Naive thymus-derived CD4-positive, alpha-beta T cell (primary cell): Measurements from ENCODE around the gene ICA1. TPM values are rescaled to one million over a fixed set of nuclear protein-coding genes. Genes with fewer than 3 reads are reported as not detected.
A peak's percentile ranks its signal among the peaks of the same experiment; 100 is the strongest.
"Not testable (repeated sequence)": the region's sequence is repeated elsewhere in the genome, so short reads cannot be mapped to it uniquely, and the experiment has no call there.

Experiments
- ATAC-seq: fragments of 150-1000 bp; cut with Tn5 transposase; 2 replicates; pipeline ENCODE4 v1.10.0; 2021; ENCODE audit warnings: mild to moderate bottlenecking, moderate library complexity
- CTCF ChIA-PET: fragments of 350-600 bp; sonication (Branson Sonifier 250); formaldehyde crosslinking; loops from one replicate; lab custom pipeline; 2021; ENCODE audit warnings: antibody characterized with exemption; lab: Charles Lee
- POLR2A ChIA-PET: fragments of 350-600 bp; sonication (Branson Sonifier 250); formaldehyde crosslinking; loops from one replicate; lab custom pipeline; 2021; ENCODE audit warnings: antibody characterized with exemption, inconsistent platforms; lab: Charles Lee
- DNase-seq, 9 donors: peaks; one replicate each; pipeline versions ENCODE4 v3.0.0 to v3.0.0-alpha.2; 2020 to 2022; ENCODE audit warnings: mixed read lengths in 1 of 9
- H3K27ac ChIP-seq: one replicate; pipeline ENCODE4 v1.7.0; 2013; ENCODE audit warnings: mild to moderate bottlenecking, low read depth, low read length, moderate library complexity
- H3K27me3 ChIP-seq, 2 donors: one replicate each; pipeline ENCODE4 v1.7.0; 2013; ENCODE audit warnings: low read length in 2 of 2, mild to moderate bottlenecking in 2 of 2, moderate library complexity in 2 of 2; ENCODE audit not compliant: control insufficient read depth in 2 of 2, insufficient read depth in 2 of 2
- H3K36me3 ChIP-seq, 3 experiments: 1 replicate in 2 of 3; 2 replicates in 1 of 3; pipeline ENCODE4 v1.7.0; 2013; ENCODE audit warnings: low read length in 3 of 3, mild to moderate bottlenecking in 3 of 3, moderate library complexity in 1 of 3; ENCODE audit not compliant: insufficient read depth in 3 of 3, control insufficient read depth in 2 of 3
- H3K4me1 ChIP-seq, 2 donors: one replicate each; pipeline ENCODE4 v1.7.0; 2013; ENCODE audit warnings: low read length in 2 of 2, mild to moderate bottlenecking in 2 of 2, moderate library complexity in 1 of 2; ENCODE audit not compliant: control insufficient read depth in 2 of 2, insufficient read depth in 2 of 2
- H3K4me3 ChIP-seq: 2 replicates; pipeline ENCODE4 v1.7.0; 2013; ENCODE audit warnings: mild to moderate bottlenecking, low read length
- H3K9me3 ChIP-seq, 3 experiments: 1 replicate in 2 of 3; 2 replicates in 1 of 3; pipeline ENCODE4 v1.7.0; 2013; ENCODE audit warnings: low read length in 3 of 3; ENCODE audit not compliant: control insufficient read depth in 2 of 3
- H3K27ac Mint-ChIP-seq, 9 donors: one replicate each; pipeline ENCODE4 v1.8.0; 2020 to 2022; ENCODE audit warnings: mixed read lengths in 9 of 9, mild to moderate bottlenecking in 8 of 9, moderate library complexity in 5 of 9, inconsistent platforms in 2 of 9
- H3K27me3 Mint-ChIP-seq, 5 donors: one replicate each; pipeline ENCODE4 v1.8.0; 2021 to 2022; ENCODE audit warnings: mixed read lengths in 5 of 5, mild to moderate bottlenecking in 1 of 5
- H3K36me3 Mint-ChIP-seq, 5 donors: one replicate each; pipeline ENCODE4 v1.8.0; 2020 to 2022; ENCODE audit warnings: mixed read lengths in 5 of 5, mild to moderate bottlenecking in 3 of 5, inconsistent platforms in 1 of 5
- H3K4me1 Mint-ChIP-seq, 7 donors: one replicate each; pipeline ENCODE4 v1.8.0; 2020 to 2022; ENCODE audit warnings: mixed read lengths in 7 of 7, mild to moderate bottlenecking in 3 of 7, inconsistent platforms in 1 of 7
- H3K4me3 Mint-ChIP-seq, 10 donors: one replicate each; pipeline ENCODE4 v1.8.0; 2020 to 2022; ENCODE audit warnings: mild to moderate bottlenecking in 10 of 10, mixed read lengths in 10 of 10, moderate library complexity in 6 of 10, inconsistent platforms in 2 of 10
- H3K9me3 Mint-ChIP-seq, 11 donors: one replicate each; pipeline ENCODE4 v1.8.0; 2020 to 2022; ENCODE audit warnings: mixed read lengths in 11 of 11, mild to moderate bottlenecking in 4 of 11, inconsistent platforms in 1 of 11, moderate library complexity in 1 of 11
- intact Hi-C, 2 donors: fragments of 100-400 bp; cut with micrococcal nuclease; formaldehyde crosslinking; loops; one replicate each; pipeline ENCODE4 v1.15.1; 2023
- polyA plus RNA-seq, 2 donors: library from polyadenylated mRNA; unstranded; fragments of 300-500 nt; fragmentation: Illumina TruSeq; gene quantifications; one replicate each; pipeline ENCODE4 v1.2.3, GENCODE V29; 2021
- total RNA-seq, 6 experiments: library from RNA in 5 of 6; stranded (reverse) in 5 of 6; gene quantifications; 1 replicate in 5 of 6; 2 replicates in 1 of 6; pipeline ENCODE4 v1.2.3 and lab custom pipeline; 2021 to 2026

Gene ICA1
- 1 to 10 TPM in 3 of 5 experiments, under 1 TPM in 1, not detected in 1; 0.92 to 5.8 (median 3.4) TPM for total RNA-seq
- polyA plus RNA-seq: under 1 TPM; 0.46 to 0.75 TPM
- total RNA-seq (lab: John Stamatoyannopoulos, UW): not detected

DNA sequence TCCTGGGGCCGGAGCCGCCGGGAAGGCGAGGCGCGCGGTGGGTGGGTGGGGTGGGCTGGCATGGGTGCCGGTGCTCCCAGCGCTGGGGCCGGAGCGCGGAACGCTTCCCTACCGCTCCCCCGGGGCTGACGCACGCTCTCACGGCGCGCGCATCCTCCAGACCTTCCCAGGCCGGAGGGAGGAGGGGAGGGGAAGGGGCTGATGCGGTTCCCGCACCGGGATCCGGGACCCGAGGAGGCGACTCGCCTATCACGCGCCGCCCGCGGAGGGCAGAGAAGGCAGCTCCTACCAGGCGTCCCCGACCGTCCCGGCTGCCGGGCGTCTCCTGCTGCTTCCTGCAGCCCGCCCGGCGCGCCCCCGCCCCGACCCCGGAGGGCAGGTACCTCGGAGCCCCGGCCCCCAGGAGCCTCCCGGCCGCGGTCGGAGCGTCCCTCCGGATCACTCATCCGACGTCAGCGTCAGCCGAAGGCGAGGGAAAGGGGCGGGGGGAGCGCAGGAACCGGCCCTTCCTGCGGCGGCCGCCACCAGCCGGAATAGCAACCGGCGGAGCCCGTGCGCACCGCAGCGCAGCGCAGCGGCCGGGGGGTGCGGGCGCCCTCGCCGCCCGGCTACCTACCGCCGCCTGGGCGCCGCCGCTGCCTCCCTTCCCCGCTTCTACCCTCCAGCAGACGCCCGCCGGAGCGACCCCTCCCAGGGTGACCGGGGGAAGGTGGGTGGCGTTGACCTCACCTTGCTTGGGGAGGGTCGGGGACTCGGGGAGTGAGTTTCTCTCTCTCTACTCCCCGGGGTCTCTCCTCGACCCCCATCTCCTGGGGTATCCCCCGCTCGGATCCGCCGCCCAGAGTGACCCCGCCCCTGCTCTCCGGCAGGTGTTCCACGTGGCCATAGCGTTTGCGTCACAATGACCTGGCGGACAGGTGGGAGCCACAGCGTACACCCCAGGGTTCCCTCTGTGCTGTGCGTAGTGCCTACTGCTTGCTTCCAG is at the start of gene ICA1:
Gene ICA1, minus strand, starts transcription at position 457 of the 985 bp plus-strand sequence. CDS start 26,241 bp downstream, outside the sequence.
- Histone ChIP-seq H3K9me3 (no peaks in the 10 kb centered on the region), H3K27ac (no peak within 1 kb of the TSS), H3K36me3 (no peaks in the 10 kb centered on the region), H3K27me3 (peaks cover 0 to 4% of the 10 kb centered on the region in 2 donors), H3K4me3 (no peak within 1 kb of the TSS), H3K4me1 (peaks cover 0 to 5% of the 10 kb centered on the region in 2 donors)
- peaks cover 0 to 5% (median 0%) of the 10 kb centered on the region in 11 donors for H3K9me3 Mint-ChIP-seq
- no peaks in the 10 kb centered on the region for H3K36me3 Mint-ChIP-seq
- intact Hi-C loops: no loop called here
- ChIA-PET CTCF (no interaction called here), POLR2A (interaction anchor here (0.8 kb wide), 1 partner anchor 10 kb away, joined by 4 read pairs; no protein-coding TSS in a partner anchor)
- DNase-seq (peak in 3 of 9 donors; percentile 8 to 36 (median 13)), ATAC-seq (peak; percentile 56)
- peaks cover 4 to 17% (median 10%) of the 10 kb centered on the region in 7 donors for H3K4me1 Mint-ChIP-seq
- no peak within 1 kb of the TSS for H3K27ac Mint-ChIP-seq
- H3K27me3 Mint-ChIP-seq: peaks cover 52 to 75% (median 56%) of the 10 kb centered on the region in 5 donors
- H3K4me3 Mint-ChIP-seq: peak within 1 kb of the TSS; percentile 45 to 82 (median 72)

DNA sequence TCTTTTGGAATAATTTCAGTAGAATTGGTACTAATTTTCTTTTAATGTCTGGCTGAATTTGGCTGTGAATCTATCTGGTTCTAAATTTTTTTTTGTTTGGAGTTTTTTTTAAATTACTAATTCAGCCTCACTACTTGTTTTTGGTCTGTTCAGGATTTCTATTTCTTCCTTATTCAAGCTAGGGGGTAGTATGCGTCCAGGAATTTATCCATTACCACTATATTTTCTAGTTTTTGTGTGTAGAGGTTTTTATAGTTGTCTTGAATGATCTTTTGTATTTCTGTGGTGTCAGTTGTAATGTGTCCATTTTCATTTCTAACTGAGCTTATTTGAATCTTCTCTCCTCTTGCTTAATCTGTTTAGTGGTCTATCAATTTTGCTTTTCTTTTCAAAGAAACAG is 48.9 kb upstream of the ICA1 start:
- no peaks in the 10 kb centered on the region for H3K4me1 ChIP-seq
- peaks cover 0 to 3% (median 0%) of the 10 kb centered on the region in 3 experiments for H3K9me3 ChIP-seq
- no peak overlapping the region for H3K27ac ChIP-seq
- ATAC-seq (no peak), DNase-seq (no peak)
- Mint-ChIP-seq H3K27me3 (peaks cover 14 to 48% (median 34%) of the 10 kb centered on the region in 5 donors), H3K9me3 (peaks cover 0 to 26% (median 10%) of the 10 kb centered on the region in 11 donors), H3K36me3 (peaks cover 0 to 7% (median 0%) of the 10 kb centered on the region in 5 donors), H3K27ac (no peak overlapping the region), H3K4me3 (no peak overlapping the region), H3K4me1 (no peaks in the 10 kb centered on the region)
- intact Hi-C loops: no loop called here
- POLR2A ChIA-PET: no interaction called here
- no peaks in the 10 kb centered on the region for H3K36me3 ChIP-seq
- H3K27me3 ChIP-seq: no peaks in the 10 kb centered on the region
- H3K4me3 ChIP-seq: no peak overlapping the region
- CTCF ChIA-PET: no interaction called here

DNA sequence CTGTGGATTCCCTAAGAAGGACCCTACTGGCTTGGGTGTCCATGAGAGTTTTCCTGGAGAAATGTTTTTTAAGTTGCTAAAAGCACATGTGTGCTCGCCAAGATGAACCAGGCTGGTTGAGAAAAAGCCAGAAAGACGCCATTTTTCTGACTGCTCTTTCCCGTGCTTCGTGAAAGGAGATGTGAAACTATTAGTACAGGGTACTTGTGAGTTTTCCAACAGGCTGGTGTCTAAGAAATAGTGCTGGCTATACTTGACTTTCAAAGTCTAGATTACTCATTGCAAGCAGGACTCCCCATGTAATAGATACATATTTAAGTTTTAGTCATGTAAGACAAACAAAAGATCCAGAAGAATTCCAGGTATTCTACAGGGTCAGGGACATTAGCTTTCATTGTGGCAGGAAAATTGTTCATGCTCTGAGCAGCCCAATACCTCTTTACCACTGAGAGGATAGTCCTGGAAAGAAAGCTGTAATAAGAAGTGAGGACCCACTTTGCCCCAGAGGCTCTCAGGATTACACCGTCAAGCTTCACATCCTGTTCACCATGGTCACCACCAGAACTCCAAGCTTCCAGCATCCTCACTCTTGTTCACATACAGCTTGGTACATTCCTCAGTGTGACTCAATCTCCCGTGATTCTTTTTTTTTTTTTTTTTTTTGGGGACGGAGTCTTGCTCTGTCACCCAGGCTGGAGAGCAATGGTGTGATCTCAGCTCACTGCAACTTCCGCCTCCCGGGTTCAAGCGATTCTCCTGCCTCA is 43.8 kb upstream of the ICA1 start:
- H3K27ac ChIP-seq: no peak overlapping the region
- no peaks in the 10 kb centered on the region for H3K36me3 ChIP-seq
- Mint-ChIP-seq H3K27ac (no peak overlapping the region), H3K4me1 (no peaks in the 10 kb centered on the region), H3K9me3 (peaks cover 0 to 3% (median 0%) of the 10 kb centered on the region in 11 donors), H3K36me3 (peaks cover 0 to 4% (median 0%) of the 10 kb centered on the region in 5 donors), H3K4me3 (no peak overlapping the region), H3K27me3 (peaks cover 3 to 27% (median 11%) of the 10 kb centered on the region in 5 donors)
- no peak for DNase-seq
- POLR2A ChIA-PET: no interaction called here
- no peak overlapping the region for H3K4me3 ChIP-seq
- no peak for ATAC-seq
- H3K9me3 ChIP-seq: no peaks in the 10 kb centered on the region
- CTCF ChIA-PET: interaction anchor here (0.8 to 1.1 kb wide), 3 partner anchors 8 to 10 kb away, joined by 3 to 4 read pairs (median 4); no protein-coding TSS in a partner anchor
- no peaks in the 10 kb centered on the region for H3K27me3 ChIP-seq
- H3K4me1 ChIP-seq: no peaks in the 10 kb centered on the region
- intact Hi-C loops: no loop called here

- ChIA-PET CTCF (interaction anchor here (1.1 kb wide), 1 partner anchor 10 kb away, joined by 4 read pairs; no protein-coding TSS in a partner anchor), POLR2A (no interaction called here)
- DNase-seq: no peak
- Mint-ChIP-seq H3K9me3 (peaks cover 0 to 3% (median 0%) of the 10 kb centered on the region in 11 donors), H3K27me3 (peaks cover 3 to 27% (median 11%) of the 10 kb centered on the region in 5 donors), H3K4me3 (no peak overlapping the region), H3K36me3 (peaks cover 0 to 4% (median 0%) of the 10 kb centered on the region in 5 donors), H3K27ac (no peak overlapping the region), H3K4me1 (no peaks in the 10 kb centered on the region)
- intact Hi-C loops: no loop called here
- Histone ChIP-seq H3K36me3 (no peaks in the 10 kb centered on the region), H3K9me3 (no peaks in the 10 kb centered on the region), H3K27me3 (no peaks in the 10 kb centered on the region), H3K4me1 (no peaks in the 10 kb centered on the region), H3K4me3 (no peak overlapping the region), H3K27ac (no peak overlapping the region)
- ATAC-seq: no peak
Measured at GRCh38 chr7:8305104-8305503, 43.1 kb upstream of the ICA1 start.

DNA sequence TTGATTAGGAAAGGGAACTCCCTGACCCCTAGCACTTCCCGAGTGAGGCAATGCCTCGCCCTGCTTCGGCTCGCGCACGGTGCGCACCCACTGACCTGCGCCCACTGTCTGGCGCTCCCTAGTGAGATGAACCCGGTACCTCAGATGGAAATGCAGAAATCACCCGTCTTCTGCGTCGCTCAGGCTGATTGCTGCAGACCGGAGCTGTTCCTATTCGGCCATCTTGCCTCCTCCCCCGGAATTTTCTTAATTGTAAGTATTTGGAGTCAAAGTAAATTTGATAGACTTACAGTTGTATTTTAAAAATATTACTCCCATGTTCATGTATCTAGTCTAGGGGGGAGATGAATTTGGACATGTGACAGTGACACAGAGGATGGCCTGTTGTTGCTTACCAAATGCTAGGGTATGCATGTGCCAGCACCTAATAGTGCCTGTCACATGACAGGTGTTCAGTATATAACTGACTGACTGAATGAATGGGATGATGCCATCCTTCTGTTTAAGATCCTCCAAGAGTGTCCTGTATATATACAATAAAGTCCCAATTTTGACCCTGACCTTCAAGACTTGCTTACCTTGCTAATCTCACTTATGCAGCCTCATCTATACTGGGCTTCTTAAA is 42.0 kb upstream of the ICA1 start:
- Histone ChIP-seq H3K4me1 (no peaks in the 10 kb centered on the region), H3K4me3 (no peak overlapping the region), H3K36me3 (no peaks in the 10 kb centered on the region), H3K27ac (no peak overlapping the region), H3K27me3 (no peaks in the 10 kb centered on the region), H3K9me3 (no peaks in the 10 kb centered on the region)
- Mint-ChIP-seq H3K4me1 (no peaks in the 10 kb centered on the region), H3K27me3 (peaks cover 0 to 24% (median 9%) of the 10 kb centered on the region in 5 donors), H3K4me3 (no peak overlapping the region), H3K27ac (no peak overlapping the region), H3K9me3 (peaks cover 0 to 3% (median 0%) of the 10 kb centered on the region in 11 donors), H3K36me3 (peaks cover 0 to 4% (median 0%) of the 10 kb centered on the region in 5 donors)
- ChIA-PET POLR2A (no interaction called here), CTCF (no interaction called here)
- ATAC-seq (no peak), DNase-seq (no peak)
- intact Hi-C loops: no loop called here

GRCh38 chr7:8297023-8297422 is 35.1 kb upstream of the ICA1 start:
- POLR2A ChIA-PET, H3K36me3 Mint-ChIP-seq, H3K27ac ChIP-seq, H3K4me1 Mint-ChIP-seq, H3K36me3 ChIP-seq, H3K4me1 ChIP-seq, H3K9me3 ChIP-seq, H3K27me3 ChIP-seq, H3K9me3 Mint-ChIP-seq, H3K27ac Mint-ChIP-seq, H3K4me3 Mint-ChIP-seq, ATAC-seq, H3K4me3 ChIP-seq, DNase-seq: not testable (repeated sequence)
- CTCF ChIA-PET: interaction anchor here (0.7 to 1.7 kb wide), 6 partner anchors 9 to 609 kb away, joined by 3 to 4 read pairs (median 4); no protein-coding TSS in a partner anchor
- H3K27me3 Mint-ChIP-seq: peaks cover 0 to 18% (median 12%) of the 10 kb centered on the region in 5 donors
- intact Hi-C loops: loop anchor here (2.0 to 10.0 kb wide), 9 partner anchors 80 to 1780 kb away; no protein-coding TSS in a partner anchor
